GM18517 (cell line): ENCODE data around the gene PHPT1.
"Not testable (repeated sequence)": the region's sequence is repeated elsewhere in the genome, so short reads cannot be mapped to it uniquely, and the experiment has no call there.

Experiments
- ATAC-seq: cut with Tn5 transposase; IDR thresholded peaks from one replicate; pipeline ENCODE4 v1.9.1; 2021; ENCODE audit warnings: mild to moderate bottlenecking, moderate library complexity; ENCODE audit not compliant: unreplicated experiment

Gene PHPT1

GRCh38 chr9:136849038-136849959 lies at the start of gene PHPT1:
Gene PHPT1 (plus strand): TSS chr9:136849409. CDS start chr9:136849431, 22 bp downstream.
- ATAC-seq: peak; percentile 77

- no peak for ATAC-seq
These were observed 49.2 kb upstream of the PHPT1 start for GRCh38 chr9:136799854-136800657.

DNA sequence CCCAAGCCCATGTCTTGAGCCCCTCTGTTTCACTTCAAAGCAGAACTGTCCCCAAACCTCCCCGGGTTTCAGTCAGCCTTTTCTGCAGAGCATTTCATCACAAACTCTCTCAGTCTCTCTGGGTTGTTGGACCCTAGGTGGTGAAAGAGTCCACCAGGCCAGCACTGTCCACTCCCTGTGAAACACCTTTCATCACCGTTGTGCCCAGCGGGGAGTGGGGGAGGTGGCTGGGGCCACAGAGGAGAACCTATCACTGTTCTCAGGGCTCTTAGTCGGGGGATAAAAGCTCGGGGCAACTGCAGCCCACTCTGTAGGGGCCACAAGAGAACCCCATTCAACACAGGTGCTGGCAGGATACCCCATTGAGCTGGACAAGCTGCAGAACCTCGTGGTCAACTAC lies 46.9 kb upstream of the PHPT1 start:
- no peak for ATAC-seq

DNA sequence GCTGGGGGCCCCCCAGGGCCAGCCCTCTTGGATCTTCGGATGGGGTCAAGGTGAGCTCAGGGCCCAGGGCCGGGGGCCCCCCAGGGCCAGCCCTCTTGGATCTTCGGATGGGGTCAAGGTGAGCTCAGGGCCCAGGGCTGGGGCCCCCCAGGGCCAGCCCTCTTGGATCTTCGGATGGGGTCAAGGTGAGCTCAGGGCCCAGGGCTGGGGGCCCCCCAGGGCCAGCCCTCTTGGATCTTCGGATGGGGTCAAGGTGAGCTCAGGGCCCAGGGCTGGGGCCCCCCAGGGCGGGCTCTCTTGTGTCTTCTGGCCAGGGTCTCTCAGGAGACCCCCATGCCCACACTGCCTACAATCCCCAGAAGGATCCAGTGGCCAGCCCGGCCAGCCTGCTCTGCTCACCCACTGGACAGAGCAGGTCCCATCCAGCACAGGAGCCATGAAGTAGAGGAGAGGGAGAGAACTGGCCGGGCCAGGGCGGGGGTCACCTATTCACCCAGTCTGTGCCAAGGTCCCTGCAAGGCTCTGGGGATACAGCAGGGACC lies 46.1 kb upstream of the PHPT1 start:
- not testable (repeated sequence) for ATAC-seq

GRCh38 chr9:136803551-136804508 lies 45.4 kb upstream of the PHPT1 start:
- ATAC-seq: no peak

- no peak for ATAC-seq
These were observed 44.6 kb upstream of the PHPT1 start for GRCh38 chr9:136804509-136805206.

GRCh38 chr9:136805207-136805740 lies 43.9 kb upstream of the PHPT1 start:
- ATAC-seq: no peak

- no peak for ATAC-seq
These were observed 43.1 kb upstream of the PHPT1 start for GRCh38 chr9:136806067-136806466.

DNA sequence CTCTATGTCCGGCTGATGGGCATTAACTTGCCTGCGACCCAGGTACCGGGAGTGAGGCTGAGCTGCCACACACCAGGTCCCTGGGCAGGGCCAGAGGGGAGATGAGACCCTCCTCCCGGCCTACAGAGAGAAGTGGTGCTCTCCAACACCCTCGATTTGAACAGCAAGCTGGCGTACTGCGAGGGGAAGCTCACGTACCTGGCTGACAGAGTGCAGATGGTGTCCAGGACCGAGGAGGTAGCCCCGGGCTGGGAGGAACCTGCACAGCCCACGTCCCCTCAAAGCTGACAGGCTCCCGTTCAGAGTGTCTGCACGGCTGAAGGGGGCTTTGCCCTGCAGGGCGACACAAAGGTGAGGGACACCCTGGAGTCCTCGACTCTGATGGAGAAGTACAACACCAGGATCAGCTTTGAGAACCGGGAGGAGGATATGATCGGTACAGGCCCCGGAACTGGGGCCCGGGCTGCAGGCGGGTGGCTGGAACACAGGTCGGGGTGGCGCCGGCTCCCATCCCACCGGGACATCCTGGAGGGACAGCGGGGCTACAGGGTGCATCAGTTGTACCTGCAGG lies 42.5 kb upstream of the PHPT1 start:
- no peak for ATAC-seq

- peak; percentile 71 for ATAC-seq
These were observed 41.7 kb upstream of the PHPT1 start, which contains the start of gene RABL6 for GRCh38 chr9:136807281-136808074. Gene RABL6 (plus strand): TSS chr9:136807948. CDS start chr9:136808197, 249 bp downstream.

GRCh38 chr9:136808075-136808805 lies 41.0 kb upstream of the PHPT1 start:
- ATAC-seq: peak; percentile 22

DNA sequence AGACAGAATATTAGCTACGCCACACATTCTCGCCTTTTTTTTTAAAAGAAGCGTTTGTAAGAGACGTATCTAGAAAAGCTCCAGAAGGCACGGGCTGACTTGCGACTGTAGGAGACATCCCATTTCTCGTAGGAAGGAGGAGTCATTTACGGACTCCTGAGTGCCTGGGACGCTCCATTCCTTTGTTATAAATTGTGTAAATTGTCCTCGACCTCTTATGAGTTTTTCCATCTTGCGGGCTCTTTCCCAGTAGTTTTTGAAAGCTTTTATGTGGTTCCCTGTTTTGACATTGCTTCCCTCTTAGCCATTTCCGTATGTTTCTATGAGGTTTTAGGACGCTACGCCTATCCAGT lies 40.4 kb upstream of the PHPT1 start:
- ATAC-seq: no peak

GRCh38 chr9:136814725-136815421 lies 34.3 kb upstream of the PHPT1 start:
- no peak for ATAC-seq

GRCh38 chr9:136815422-136815782 lies 33.8 kb upstream of the PHPT1 start:
- ATAC-seq: no peak

DNA sequence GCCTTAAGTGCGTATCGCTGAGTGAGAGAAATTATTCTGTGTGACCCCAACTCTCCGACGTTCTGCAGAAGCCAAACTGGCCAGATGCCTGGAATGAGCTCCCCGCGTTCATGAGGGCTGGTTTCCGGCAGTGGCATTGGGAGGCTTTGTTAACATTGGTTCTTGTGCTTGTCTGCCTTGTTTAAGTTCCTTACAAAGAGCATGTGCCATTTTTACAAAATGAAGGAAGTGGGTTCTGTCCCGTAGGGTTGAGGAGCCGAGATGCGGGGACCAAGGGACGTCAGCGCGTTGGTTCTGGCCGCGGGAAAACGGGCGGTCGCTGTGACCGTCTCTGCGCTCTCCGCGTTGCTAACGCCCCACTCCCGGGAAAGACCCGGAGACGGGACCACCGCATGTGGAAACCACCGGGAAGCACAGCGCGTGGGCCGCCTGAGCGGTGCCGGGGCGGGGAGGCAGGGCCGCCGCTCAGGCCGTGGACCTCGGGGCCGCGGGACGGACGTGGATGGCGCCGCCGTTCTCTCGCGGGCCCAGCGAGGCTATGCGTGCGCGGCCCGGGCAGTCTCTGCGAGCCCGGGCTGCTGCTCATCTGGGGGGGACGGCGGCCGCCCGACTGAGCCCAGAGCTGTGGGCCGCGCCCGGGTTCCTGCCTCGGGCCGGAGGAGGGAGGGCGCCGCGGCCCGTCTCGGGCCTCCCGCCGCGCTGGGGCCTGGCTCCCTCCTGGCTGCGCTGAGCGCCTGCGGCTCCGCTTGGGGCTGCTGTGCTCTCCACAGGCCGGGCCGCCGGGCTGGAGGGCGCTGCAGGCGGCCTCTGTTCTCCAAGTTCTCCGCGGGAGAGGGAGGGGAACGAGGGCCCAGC lies 28.0 kb upstream of the PHPT1 start:
- no peak for ATAC-seq

GRCh38 chr9:136821826-136822544 lies 27.2 kb upstream of the PHPT1 start:
- ATAC-seq: no peak
